HEK293 (cell line): ENCODE results near the gene OLIG2.

Experiments
- CTCF ChIA-PET: fragments of 350-600 bp; formaldehyde crosslinking; extraction: SDS; loops from one replicate; lab custom pipeline; 2021; ENCODE audit warnings: antibody characterized with exemption; lab: Yijun Ruan, JAX
- POLR2A ChIA-PET: fragments of 300-600 bp; formaldehyde crosslinking; extraction: SDS; loops from one replicate; lab custom pipeline; 2020; ENCODE audit warnings: antibody characterized with exemption, inconsistent platforms; lab: Yijun Ruan, JAX
- H3K27ac ChIP-seq: fragments of 200-500 bp; sonication (Bioruptor generic); 2 replicates; pipeline ENCODE4 v1.5.1; 2014; ENCODE audit warnings: low read depth, low read length, control low read depth, inconsistent platforms; ENCODE audit errors: extremely low read depth
- H3K36me3 ChIP-seq, 2 experiments: fragments of 200-500 bp in 1 of 2; sonication (Bioruptor generic) in 1 of 2; 1 replicate in 1 of 2; 2 replicates in 1 of 2; pipeline ENCODE4 v1.5.1; 2014 to 2017; ENCODE audit warnings: inconsistent platforms in 2 of 2, low read length in 2 of 2; ENCODE audit not compliant: control insufficient read depth in 2 of 2, insufficient read depth in 1 of 2
- H3K4me1 ChIP-seq: fragments of 200-500 bp; sonication (Bioruptor generic); 2 replicates; pipeline ENCODE4 v1.5.1; 2014; ENCODE audit warnings: mild to moderate bottlenecking, low read length, inconsistent platforms; ENCODE audit not compliant: control insufficient read depth, insufficient read depth
- H3K4me3 ChIP-seq: 2 replicates; pipeline ENCODE4 v1.5.1; 2011; ENCODE audit warnings: low read depth, mild to moderate bottlenecking, control low read depth, low read length, moderate library complexity
- H3K9me3 ChIP-seq: fragments of 200-500 bp; sonication (Bioruptor generic); 2 replicates; pipeline ENCODE4 v1.5.1; 2014; ENCODE audit warnings: low read depth, low read length, inconsistent platforms; ENCODE audit not compliant: control insufficient read depth, insufficient read depth
- BCL11B ChIP-seq: fragments of 450-650 bp; formaldehyde crosslinking; IDR thresholded peaks from 2 replicates; pipeline ENCODE4 v1.5.1; 2016; ENCODE audit warnings: low read depth, missing biosample characterization, missing genetic modification characterization
- FEZF1 ChIP-seq: fragments of 450-650 bp; formaldehyde crosslinking; IDR thresholded peaks from 2 replicates; pipeline ENCODE4 v1.5.1; 2016; ENCODE audit warnings: missing biosample characterization, missing genetic modification characterization
- KLF7 ChIP-seq: fragments of 450-650 bp; formaldehyde crosslinking; IDR thresholded peaks from 2 replicates; pipeline ENCODE4 v1.5.1; 2016; ENCODE audit warnings: missing biosample characterization, missing genetic modification characterization, borderline replicate concordance
- OSR2 ChIP-seq: fragments of 450-650 bp; formaldehyde crosslinking; IDR thresholded peaks from 2 replicates; pipeline ENCODE4 v1.5.1; 2016; ENCODE audit warnings: missing biosample characterization, missing genetic modification characterization
- OVOL3 ChIP-seq: fragments of 450-650 bp; formaldehyde crosslinking; IDR thresholded peaks from 2 replicates; pipeline ENCODE4 v1.5.1; 2016; ENCODE audit warnings: missing biosample characterization, missing genetic modification characterization
- ZBTB7A ChIP-seq: fragments of 450-650 bp; formaldehyde crosslinking; IDR thresholded peaks from 2 replicates; pipeline ENCODE4 v1.5.1; 2016; ENCODE audit warnings: low read depth, missing biosample characterization, missing genetic modification characterization
- ZIC2 ChIP-seq: fragments of 450-650 bp; formaldehyde crosslinking; IDR thresholded peaks from 2 replicates; pipeline ENCODE4 v1.5.1; 2016; ENCODE audit warnings: missing biosample characterization, missing genetic modification characterization
- ZNF155 ChIP-seq: fragments of 450-650 bp; formaldehyde crosslinking; IDR thresholded peaks from 2 replicates; pipeline ENCODE4 v1.5.1; 2016; ENCODE audit warnings: missing biosample characterization, missing genetic modification characterization
- ZNF223 ChIP-seq: fragments of 450-650 bp; formaldehyde crosslinking; IDR thresholded peaks from 2 replicates; pipeline ENCODE4 v1.5.1; 2016; ENCODE audit warnings: missing biosample characterization, missing genetic modification characterization
- ZNF354C ChIP-seq: fragments of 450-650 bp; formaldehyde crosslinking; IDR thresholded peaks from 2 replicates; pipeline ENCODE4 v1.5.1; 2016; ENCODE audit warnings: missing biosample characterization, missing genetic modification characterization, low read depth, borderline replicate concordance
- ZNF366 ChIP-seq: fragments of 450-650 bp; formaldehyde crosslinking; conservative IDR thresholded peaks from 2 replicates; pipeline ENCODE4 v1.5.1; 2016; ENCODE audit warnings: missing biosample characterization, missing genetic modification characterization
- ZNF404 ChIP-seq: fragments of 450-650 bp; formaldehyde crosslinking; IDR thresholded peaks from 2 replicates; pipeline ENCODE4 v1.5.1; 2017; ENCODE audit warnings: missing biosample characterization, missing genetic modification characterization
- ZNF501 ChIP-seq: fragments of 450-650 bp; formaldehyde crosslinking; IDR thresholded peaks from 2 replicates; pipeline ENCODE4 v1.5.1; 2016; ENCODE audit warnings: missing biosample characterization, missing genetic modification characterization
- ZNF529 ChIP-seq: fragments of 450-650 bp; formaldehyde crosslinking; IDR thresholded peaks from 2 replicates; pipeline ENCODE4 v1.5.1; 2017; ENCODE audit warnings: missing genetic modification characterization, missing biosample characterization; ENCODE audit not compliant: insufficient replicate concordance
- ZNF549 ChIP-seq: fragments of 450-650 bp; IDR thresholded peaks from 2 replicates; pipeline ENCODE4 v1.5.1; 2018; ENCODE audit warnings: missing biosample characterization, missing genetic modification characterization, mild to moderate bottlenecking, inconsistent platforms, moderate library complexity
- ZNF555 ChIP-seq: fragments of 450-650 bp; formaldehyde crosslinking; conservative IDR thresholded peaks from 2 replicates; pipeline ENCODE4 v1.5.1; 2017; ENCODE audit warnings: missing biosample characterization, mild to moderate bottlenecking, missing genetic modification characterization, inconsistent platforms
- ZNF596 ChIP-seq: fragments of 450-650 bp; IDR thresholded peaks from 2 replicates; pipeline ENCODE4 v1.5.0; 2018; ENCODE audit warnings: missing biosample characterization, mild to moderate bottlenecking, missing genetic modification characterization, moderate library complexity
- ZNF664 ChIP-seq: fragments of 450-650 bp; formaldehyde crosslinking; IDR thresholded peaks from 2 replicates; pipeline ENCODE4 v1.5.1; 2016; ENCODE audit warnings: missing biosample characterization, missing genetic modification characterization
- TF ChIP-seq, protein P1 (sequence below): fragments of 450-650 bp; formaldehyde crosslinking; IDR thresholded peaks from 2 replicates; pipeline ENCODE4 v1.5.1; 2016; ENCODE audit warnings: missing biosample characterization, missing genetic modification characterization

The OLIG2 gene

DNA sequence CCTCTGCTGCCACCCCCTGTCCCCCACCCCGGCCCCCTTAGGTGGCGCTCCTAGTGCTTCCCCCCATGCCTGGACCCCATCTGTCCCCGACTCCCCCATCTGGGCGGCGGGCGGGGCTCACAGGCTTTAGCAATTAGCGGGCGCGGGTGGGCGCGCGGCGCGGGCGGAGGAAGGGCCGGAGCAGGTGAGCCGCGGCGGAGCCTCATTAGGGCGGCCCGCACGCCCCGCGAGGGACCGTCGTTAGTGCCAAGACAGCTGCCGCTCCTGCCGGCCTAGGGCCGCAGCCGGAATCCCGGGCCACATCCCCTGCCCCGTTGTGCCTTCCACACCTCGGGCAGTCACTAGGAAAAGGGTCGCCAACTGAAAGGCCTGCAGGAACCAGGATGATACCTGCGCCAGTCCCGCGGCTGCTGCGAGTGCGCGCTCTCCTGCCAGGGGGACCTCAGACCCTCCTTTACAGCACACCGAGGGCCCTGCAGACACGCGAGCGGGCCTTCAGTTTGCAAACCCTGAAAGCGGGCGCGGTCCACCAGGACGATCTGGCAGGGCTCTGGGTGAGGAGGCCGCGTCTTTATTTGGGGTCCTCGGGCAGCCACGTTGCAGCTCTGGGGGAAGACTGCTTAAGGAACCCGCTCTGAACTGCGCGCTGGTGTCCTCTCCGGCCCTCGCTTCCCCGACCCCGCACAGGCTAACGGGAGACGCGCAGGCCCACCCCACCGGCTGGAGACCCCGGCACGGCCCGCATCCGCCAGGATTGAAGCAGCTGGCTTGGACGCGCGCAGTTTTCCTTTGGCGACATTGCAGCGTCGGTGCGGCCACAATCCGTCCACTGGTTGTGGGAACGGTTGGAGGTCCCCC, 7.6 kb downstream of the OLIG2 start (continued):
- no peak for TF ChIP-seq ZNF529 (tag by site-specific recombination)
- no peak for TF ChIP-seq ZNF366 (tag by site-specific recombination)
- TF ChIP-seq ZNF549 (tag by site-specific recombination): no peak
- TF ChIP-seq, protein P1, sequence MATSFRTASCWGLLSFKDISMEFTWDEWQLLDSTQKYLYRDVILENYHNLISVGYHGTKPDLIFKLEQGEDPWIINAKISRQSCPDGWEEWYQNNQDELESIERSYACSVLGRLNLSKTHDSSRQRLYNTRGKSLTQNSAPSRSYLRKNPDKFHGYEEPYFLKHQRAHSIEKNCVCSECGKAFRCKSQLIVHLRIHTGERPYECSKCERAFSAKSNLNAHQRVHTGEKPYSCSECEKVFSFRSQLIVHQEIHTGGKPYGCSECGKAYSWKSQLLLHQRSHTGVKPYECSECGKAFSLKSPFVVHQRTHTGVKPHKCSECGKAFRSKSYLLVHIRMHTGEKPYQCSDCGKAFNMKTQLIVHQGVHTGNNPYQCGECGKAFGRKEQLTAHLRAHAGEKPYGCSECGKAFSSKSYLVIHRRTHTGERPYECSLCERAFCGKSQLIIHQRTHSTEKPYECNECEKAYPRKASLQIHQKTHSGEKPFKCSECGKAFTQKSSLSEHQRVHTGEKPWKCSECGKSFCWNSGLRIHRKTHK (tag by site-specific recombination): no peak
- TF ChIP-seq BCL11B (tag by site-specific recombination): no peak
- TF ChIP-seq OVOL3 (tag by site-specific recombination): no peak
- TF ChIP-seq OSR2 (tag by site-specific recombination): no peak
- no peak for TF ChIP-seq ZNF223 (tag by site-specific recombination)
- no peak for TF ChIP-seq ZNF596 (tag by site-specific recombination)

- Histone ChIP-seq H3K4me3 (no peak overlapping the region), H3K36me3 (no peaks in the 10 kb centered on the region), H3K4me1 (no peaks in the 10 kb centered on the region), H3K27ac (no peak overlapping the region), H3K9me3 (no peaks in the 10 kb centered on the region)
- TF ChIP-seq ZNF664 (tag by site-specific recombination): no peak
- TF ChIP-seq ZNF555 (tag by site-specific recombination): no peak
- TF ChIP-seq, protein P1 (tag by site-specific recombination): no peak
- no peak for TF ChIP-seq ZNF529 (tag by site-specific recombination)
- TF ChIP-seq KLF7 (tag by site-specific recombination): no peak
- no peak for TF ChIP-seq ZNF354C (tag by site-specific recombination)
- no peak for TF ChIP-seq FEZF1 (tag by site-specific recombination)
- no peak for TF ChIP-seq ZNF404 (tag by site-specific recombination)
- TF ChIP-seq ZNF501 (tag by site-specific recombination): no peak
- no peak for TF ChIP-seq ZNF155 (tag by site-specific recombination)
- ChIA-PET POLR2A (no interaction called here), CTCF (interaction anchor here (0.5 to 1.4 kb wide), 3 partner anchors 9 to 1487 kb away, joined by 4 to 5 read pairs (median 5); partner anchors contain the start of gene OLIG2)
Observed at GRCh38 chr21:33033961-33034413, 8.3 kb downstream of the OLIG2 start.

DNA sequence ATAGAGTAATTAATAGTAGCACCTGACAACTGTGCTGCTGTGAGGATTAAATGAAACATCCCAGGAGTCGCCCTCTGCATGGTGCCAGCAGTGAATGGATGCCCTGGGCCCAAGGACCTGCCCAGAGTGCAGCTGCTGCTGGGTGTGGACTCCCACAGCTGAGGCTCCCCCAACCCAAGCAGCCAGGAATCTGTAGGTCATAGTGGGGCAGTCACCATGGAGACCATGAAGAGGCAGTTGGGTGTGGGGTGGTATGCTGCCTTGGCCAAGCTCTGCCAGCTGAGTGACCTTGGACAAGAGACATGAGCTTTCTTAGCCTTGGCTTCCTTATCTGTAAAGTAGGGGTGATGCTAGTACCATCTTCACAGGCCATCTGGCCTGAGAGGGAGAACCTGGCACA, 9.4 kb downstream of the OLIG2 start:
- no peaks in the 10 kb centered on the region for H3K36me3 ChIP-seq
- no peak for TF ChIP-seq ZBTB7A (tag by site-specific recombination)
- peak; percentile 14; the same call in 1 of the 2 replicates for TF ChIP-seq ZIC2 (tag by site-specific recombination)
- H3K4me1 ChIP-seq: no peaks in the 10 kb centered on the region
- H3K27ac ChIP-seq: no peak overlapping the region
- no peaks in the 10 kb centered on the region for H3K9me3 ChIP-seq
- H3K4me3 ChIP-seq: no peak overlapping the region
- ChIA-PET CTCF (interaction anchor here (0.6 kb wide), 1 partner anchor 122 kb away, joined by 3 read pairs; no protein-coding TSS in a partner anchor), POLR2A (no interaction called here)
